ENCODE measurements around the gene RRAD. TPM values are rescaled to one million over a fixed set of nuclear protein-coding genes. Genes with fewer than 3 reads are reported as not detected.

Gene RRAD
- total and polyA plus RNA-seq, 2 of the 4 experiments (the other 2 are of a cell fraction): 1.3 to 2.1 TPM

DNA sequence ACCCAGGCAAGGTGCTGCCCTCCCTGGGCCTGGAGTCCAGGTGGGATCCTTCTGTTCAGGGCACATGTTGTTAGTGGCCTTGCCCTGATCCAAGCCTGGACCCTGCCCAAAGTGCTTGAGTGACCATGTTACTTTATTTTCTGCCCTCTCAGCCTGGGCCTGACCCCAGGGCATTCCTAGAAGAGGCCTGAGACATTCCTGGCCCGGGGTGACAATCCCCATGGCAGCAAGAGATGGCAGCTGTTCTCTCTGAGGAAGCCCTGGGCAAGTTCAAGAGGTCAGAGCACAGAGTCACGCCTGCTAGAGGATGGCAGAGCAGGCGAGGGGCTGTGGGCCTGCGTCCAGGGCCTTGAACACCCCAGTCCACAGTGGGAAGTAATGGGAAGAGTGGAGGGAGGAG is 11.6 kb downstream of the RRAD start:
- H3K27ac ChIP-seq (ENCODE audit: insufficient read depth, low read length): no peak overlapping the region
- in situ Hi-C loops (cut with MboI; ENCODE audit: low sequenced_read_pairs): no loop called here

More for the DNA sequence above, 11.6 kb downstream of the RRAD start:
- intact Hi-C loops (cut with micrococcal nuclease) (no loop called here), dilution Hi-C loops (cut with HindIII; ENCODE audit: low sequenced_read_pairs, unreplicated experiment) (no loop called here)
- ATAC-seq (ENCODE audit: low read depth): no peak
- H3K14ac ChIP-seq (replicated peaks; ENCODE audit: low read depth, low read length): no peak overlapping the region
- no peak overlapping the region for H4K8ac ChIP-seq (ENCODE audit: low read depth in 2 of 2, low read length in 2 of 2)
- no peaks in the 10 kb centered on the region for H3K36me3 ChIP-seq (ENCODE audit: control insufficient read depth, insufficient read depth, low read length)
- BruUV-seq (replicated peaks): no TSS peak
- CTCF ChIA-PET: no interaction called here
- POLR2A ChIA-PET (ENCODE audit: unreplicated experiment): no interaction called here
- no peak overlapping the region for H3K9ac ChIP-seq (ENCODE audit: low read depth, low read length)
- no peaks in the 10 kb centered on the region for H3K9me1 ChIP-seq (ENCODE audit: insufficient read depth, low read length)
- no peaks in the 10 kb centered on the region for H4K20me1 ChIP-seq (ENCODE audit: insufficient read depth, low read length)
- no peaks in the 10 kb centered on the region for H3K9me3 ChIP-seq (ENCODE audit: control insufficient read depth, insufficient read depth, low read length)
- no peak overlapping the region for H4K5ac ChIP-seq (ENCODE audit: low read depth, low read length)
- WGBS, 2 experiments (ENCODE audit: extremely low coverage in 2 of 2, insufficient read length in 1 of 2): 20% methylated on average over 1 of the region's 4 CpGs; no CpG with 5 or more reads in 1 of the 2 experiments
- peaks cover 32% of the 10 kb centered on the region for H3K27me3 ChIP-seq (ENCODE audit: control insufficient read depth, insufficient read depth, low read length)
- H3K23ac ChIP-seq (ENCODE audit: low read depth, low read length): no peak overlapping the region
- no peak overlapping the region for H2AK9ac ChIP-seq (replicated peaks; ENCODE audit: low read depth, low read length, poor library complexity)
- no peaks in the 10 kb centered on the region for H3K4me1 ChIP-seq (ENCODE audit: control insufficient read depth, insufficient read depth, low read length)
- H2AFZ ChIP-seq (replicated peaks; ENCODE audit: low read length, poor library complexity): no peak overlapping the region
- no peak overlapping the region for H3K4me3 ChIP-seq (ENCODE audit: insufficient read depth, low read depth, low read length)
- no peak overlapping the region for H2BK20ac ChIP-seq (ENCODE audit: low read depth, low read length)
- H4K91ac ChIP-seq (ENCODE audit: insufficient read depth, low read depth, low read length): no peak overlapping the region
- H3K4me2 ChIP-seq (ENCODE audit: low read depth, low read length): no peak overlapping the region
- no peak overlapping the region for H3K56ac ChIP-seq (ENCODE audit: extremely low read depth, insufficient read depth, low read length)
- TF ChIP-seq SMC3 (IDR thresholded peaks at IDR 0.05; ENCODE audit: low read depth, low read length): no peak
- DNase-seq: no peak
- H2BK15ac ChIP-seq (ENCODE audit: low read depth, low read length): no peak overlapping the region
- no peaks in the 10 kb centered on the region for H3K79me1 ChIP-seq (ENCODE audit: low read depth in 1 of 2, low read length in 2 of 2)
- H2AK5ac ChIP-seq (ENCODE audit: low read depth, low read length): no peak overlapping the region
- no peak overlapping the region for H3K4ac ChIP-seq (ENCODE audit: low read depth, low read length)
- H2BK120ac ChIP-seq (ENCODE audit: low read depth, low read length): no peak overlapping the region
- no peak overlapping the region for H2BK5ac ChIP-seq (ENCODE audit: low read depth, low read length, poor library complexity, severe bottlenecking)
- no peak overlapping the region for H3K18ac ChIP-seq (ENCODE audit: low read depth, low read length)

Measured in IMR-90 (cell line).